ENCODE results near the gene CDK18. TPM values are rescaled to one million over a fixed set of nuclear protein-coding genes. Genes with fewer than 3 reads are reported as not detected.

Gene CDK18
- total RNA-seq: 0.76 and 1.7 TPM in 2 replicates

GRCh38 chr1:205504311-205505075 is at the start of gene CDK18:
Gene CDK18 (plus strand): TSS chr1:205504669. CDS start chr1:205523168, 18,499 bp downstream.

DNA sequence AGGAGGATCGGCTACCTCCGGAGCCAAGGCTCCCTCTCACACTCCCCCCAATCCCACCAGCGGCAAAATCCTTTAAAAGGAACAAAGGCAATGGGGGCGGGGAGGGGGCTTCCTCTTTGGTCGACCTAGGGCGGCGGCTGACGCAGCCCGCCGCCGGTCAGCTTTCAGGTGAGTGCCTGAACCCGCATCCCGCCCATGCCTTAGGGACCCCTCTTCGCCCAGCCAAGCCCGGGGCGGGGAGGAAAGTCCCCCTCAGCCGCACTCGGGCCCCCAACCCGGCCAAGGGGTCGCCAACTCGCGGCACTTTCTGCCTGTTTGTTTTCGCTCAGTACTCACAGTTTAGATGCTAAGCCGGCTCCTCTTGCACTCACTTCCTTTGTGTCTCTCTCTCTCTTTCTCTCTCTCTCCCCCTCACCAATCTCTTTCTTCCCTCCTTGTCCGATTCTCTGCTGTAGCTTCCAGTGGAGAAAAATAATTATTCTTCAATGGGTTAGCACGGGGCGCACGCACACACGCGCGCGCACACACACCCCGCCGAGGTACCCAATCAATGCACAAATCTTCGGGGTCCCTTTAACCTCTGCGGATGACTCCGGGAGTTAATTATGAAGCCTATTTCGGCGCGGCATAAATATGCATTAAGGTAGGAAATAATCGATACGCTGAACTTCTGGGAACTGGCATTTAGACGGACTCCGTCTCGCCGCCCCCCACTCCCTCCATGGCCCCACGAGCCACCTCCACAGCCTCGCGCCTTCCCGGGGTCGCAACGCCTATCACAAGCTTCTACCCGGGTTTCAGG is 48.7 kb upstream of the CDK18 start, which contains the start of gene BLACAT1:
Gene BLACAT1 (minus strand): TSS at position 465 of the 802 bp plus-strand sequence.

Small RNAs within 50 kb of the gene (small RNA-seq; reads per million reads assigned to genes)
- not detected for gene RNU2-19P

Other genes starting within 250 kb of the CDK18 start
- 1.9 and 2.0 TPM in 2 replicates for gene NUAK2, start 182.9 kb upstream of the CDK18 start, total RNA-seq
- not detected in 2 replicates for gene KLHDC8A, start 147.7 kb upstream of the CDK18 start, total RNA-seq
- gene LEMD1, start 82.6 kb upstream of the CDK18 start, total RNA-seq: not detected in 2 replicates
- gene BLACAT1, start 48.6 kb upstream of the CDK18 start, total RNA-seq: under 0.01 and 0.13 TPM in 2 replicates
- gene ELK4, start 127.3 kb downstream of the CDK18 start, total RNA-seq: 37.9 and 41.4 TPM in 2 replicates
- 0.39 and 0.54 TPM in 2 replicates for gene SLC45A3, start 175.8 kb downstream of the CDK18 start, total RNA-seq
- 213 and 236 TPM in 2 replicates for gene NUCKS1, start 245.5 kb downstream of the CDK18 start, total RNA-seq

Measured in articular chondrocyte of knee joint (primary cell).